C4-2B (cell line): Measurements from ENCODE around the gene SMOC1.

Experiments used
- H3K27ac ChIP-seq: fragments of 450-650 bp; 2 replicates; pipeline ENCODE4 v1.5.1; 2017
- ZFX ChIP-seq: fragments of 450-650 bp; IDR thresholded peaks from 2 replicates; pipeline ENCODE4 v1.6.1; 2017
- TF ChIP-seq, protein P1 (sequence below): fragments of 450-650 bp; conservative IDR thresholded peaks from 2 replicates; pipeline ENCODE4 v1.5.1; 2017; ENCODE audit warnings: mild to moderate bottlenecking

SMOC1 gene

DNA sequence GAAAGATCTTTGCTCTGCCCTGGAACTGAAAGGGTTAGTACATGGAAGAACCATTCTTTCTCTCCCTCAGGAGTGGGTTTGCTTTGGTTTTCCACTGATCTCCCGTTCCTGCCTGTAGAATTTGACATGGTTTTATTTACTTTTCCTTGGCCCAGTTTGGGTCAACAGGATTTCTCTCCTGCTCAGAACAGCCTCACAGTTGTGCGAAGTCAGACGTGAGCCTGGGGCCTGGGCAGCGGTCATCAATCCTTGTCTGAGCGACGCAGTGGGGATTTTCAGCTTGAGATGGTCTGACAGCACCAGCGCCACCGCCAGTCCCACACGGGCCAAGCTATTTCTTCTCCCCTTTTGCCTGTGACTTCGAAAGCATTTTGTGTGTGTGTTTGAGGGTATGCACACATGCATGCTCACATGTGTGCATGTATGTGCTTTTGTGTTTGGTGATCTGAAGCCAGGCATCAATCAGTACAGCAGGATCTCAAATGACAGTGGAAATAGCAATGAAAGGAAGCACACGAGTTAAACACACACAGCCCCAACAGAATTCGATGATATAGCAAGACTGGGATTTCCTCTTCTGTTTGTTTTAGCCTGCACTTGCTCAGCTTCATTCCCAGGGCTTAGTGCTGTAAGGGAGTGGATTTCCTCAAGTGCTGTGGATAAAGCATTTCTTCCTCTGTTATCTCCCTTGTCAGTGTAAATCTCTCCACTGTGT, 58.3 kb downstream of the SMOC1 start:
- no peak overlapping the region for H3K27ac ChIP-seq
- TF ChIP-seq ZFX: no peak
- TF ChIP-seq, protein P1, sequence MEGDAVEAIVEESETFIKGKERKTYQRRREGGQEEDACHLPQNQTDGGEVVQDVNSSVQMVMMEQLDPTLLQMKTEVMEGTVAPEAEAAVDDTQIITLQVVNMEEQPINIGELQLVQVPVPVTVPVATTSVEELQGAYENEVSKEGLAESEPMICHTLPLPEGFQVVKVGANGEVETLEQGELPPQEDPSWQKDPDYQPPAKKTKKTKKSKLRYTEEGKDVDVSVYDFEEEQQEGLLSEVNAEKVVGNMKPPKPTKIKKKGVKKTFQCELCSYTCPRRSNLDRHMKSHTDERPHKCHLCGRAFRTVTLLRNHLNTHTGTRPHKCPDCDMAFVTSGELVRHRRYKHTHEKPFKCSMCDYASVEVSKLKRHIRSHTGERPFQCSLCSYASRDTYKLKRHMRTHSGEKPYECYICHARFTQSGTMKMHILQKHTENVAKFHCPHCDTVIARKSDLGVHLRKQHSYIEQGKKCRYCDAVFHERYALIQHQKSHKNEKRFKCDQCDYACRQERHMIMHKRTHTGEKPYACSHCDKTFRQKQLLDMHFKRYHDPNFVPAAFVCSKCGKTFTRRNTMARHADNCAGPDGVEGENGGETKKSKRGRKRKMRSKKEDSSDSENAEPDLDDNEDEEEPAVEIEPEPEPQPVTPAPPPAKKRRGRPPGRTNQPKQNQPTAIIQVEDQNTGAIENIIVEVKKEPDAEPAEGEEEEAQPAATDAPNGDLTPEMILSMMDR: no peak

DNA sequence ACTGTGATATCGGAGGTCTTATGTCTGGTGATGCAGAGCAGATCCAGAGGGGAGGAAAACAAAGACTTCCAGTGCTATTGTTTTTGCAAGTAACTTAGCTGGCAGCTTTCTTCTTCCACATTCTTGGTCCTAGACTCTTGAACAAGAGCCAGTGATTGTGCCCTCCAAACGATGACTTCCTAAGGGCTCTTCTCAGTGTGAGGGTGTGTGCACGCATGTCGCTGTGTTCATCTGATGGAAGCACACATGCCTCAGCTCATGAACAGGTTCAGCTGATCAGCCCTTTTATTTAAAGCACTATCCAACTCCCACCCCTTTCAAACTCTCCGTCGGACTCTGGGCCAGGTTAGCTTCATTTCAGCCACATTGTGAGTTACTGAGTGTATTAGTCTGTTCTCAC, 59.5 kb downstream of the SMOC1 start:
- TF ChIP-seq, protein P1: no peak
- no peak for TF ChIP-seq ZFX

DNA sequence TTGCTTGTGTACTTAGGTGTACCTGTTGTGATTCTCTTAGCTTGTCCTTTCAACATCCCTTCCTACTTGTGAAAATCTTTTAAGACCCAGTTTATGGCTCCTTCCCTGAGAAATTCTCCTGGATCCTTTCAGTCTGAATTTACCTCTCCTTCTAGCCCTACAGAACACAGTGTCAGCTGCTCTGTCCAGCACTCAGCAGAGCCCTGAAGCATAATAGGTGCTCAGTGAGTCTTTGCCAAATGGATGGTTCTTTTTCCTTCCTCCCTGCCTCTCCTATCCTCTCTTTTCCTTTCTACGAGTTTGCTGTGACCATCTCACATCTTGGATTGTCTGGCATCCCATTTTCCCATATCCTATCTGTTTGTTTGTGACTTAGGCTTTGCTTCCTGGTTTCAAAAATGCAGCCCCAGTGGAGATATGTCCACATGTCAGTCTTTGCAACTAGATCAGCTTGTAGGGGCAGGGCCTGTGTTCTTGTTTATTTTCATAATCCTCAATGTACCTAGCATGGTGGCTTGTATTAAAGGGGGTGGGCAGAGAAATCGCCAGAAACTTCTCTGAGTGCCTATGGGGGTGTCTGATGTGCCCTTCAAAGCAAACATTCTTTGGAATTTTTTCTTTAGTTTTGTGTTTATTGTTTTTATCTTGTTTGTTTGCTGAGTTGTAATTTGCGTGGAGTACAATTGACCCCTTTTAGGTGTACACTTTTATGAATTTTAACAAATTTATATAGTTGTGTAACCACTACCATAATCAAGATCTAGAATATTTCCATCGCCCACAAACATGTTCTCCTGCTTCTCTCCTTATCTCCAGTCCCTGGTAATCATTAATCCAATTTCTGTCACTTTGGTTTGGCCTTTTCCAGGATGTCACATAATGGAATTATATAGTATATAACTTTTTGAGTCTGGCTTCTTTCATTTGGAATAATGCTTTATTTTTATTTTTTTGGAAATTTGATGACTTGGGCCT, 62.8 kb downstream of the SMOC1 start:
- TF ChIP-seq, protein P1: no peak
- TF ChIP-seq ZFX: no peak
- H3K27ac ChIP-seq: no peak overlapping the region

More for the DNA sequence above, 59.5 kb downstream of the SMOC1 start:
- no peak overlapping the region for H3K27ac ChIP-seq

DNA sequence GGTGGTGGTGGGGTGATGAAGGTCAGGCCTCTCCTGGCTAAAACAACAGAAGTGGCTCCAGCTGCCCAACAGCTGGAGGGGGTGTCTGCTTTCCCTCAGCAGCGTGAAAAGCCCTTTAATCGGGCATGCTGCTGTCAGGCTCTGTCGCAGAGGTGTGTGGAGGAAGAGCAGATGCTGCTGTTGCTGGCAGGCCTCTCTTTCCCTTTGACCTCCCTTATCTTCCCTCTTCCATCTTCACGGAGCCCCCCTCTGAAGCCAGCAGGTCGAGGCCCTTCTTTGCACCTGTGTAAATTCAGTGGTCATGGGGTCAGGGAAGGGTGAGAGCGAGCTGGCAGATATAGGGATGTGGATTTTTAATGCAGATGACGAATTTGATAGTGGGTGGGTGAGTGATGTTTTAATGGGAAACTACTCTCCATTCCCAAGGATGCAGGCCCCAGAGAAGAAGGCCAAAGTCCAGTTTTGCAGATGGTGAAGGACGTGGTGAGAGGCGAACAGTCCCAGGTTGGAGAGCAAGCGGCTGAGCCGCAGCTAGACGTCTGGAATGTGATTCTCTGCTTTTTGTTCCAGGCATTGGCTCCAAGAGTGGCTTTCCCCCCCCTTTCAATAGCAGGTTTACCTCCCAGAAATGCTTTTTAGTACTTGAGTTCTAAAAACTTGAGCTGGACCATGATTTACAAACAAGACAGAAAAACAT, 64.0 kb downstream of the SMOC1 start:
- TF ChIP-seq, protein P1: no peak
- TF ChIP-seq ZFX: no peak
- no peak overlapping the region for H3K27ac ChIP-seq

DNA sequence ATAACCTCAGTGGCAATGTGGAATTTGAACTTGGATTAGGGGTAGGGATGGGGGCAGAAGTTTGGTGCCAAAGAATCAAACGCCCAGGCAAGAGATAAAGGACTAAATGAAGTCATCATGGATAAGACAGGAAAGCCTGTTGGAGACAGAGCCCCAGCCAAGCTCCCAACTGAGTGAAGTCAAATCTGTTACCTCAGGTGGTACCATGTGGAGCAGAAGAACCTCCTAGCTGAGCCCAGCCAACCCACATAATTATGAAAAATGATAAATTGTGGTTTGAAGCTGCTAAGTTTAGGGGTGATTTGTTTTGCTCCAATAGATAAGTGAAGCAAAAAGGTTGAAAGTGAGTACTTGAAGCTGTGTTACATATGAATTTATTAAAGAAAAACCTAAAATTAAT, 66.1 kb downstream of the SMOC1 start:
- no peak for TF ChIP-seq ZFX
- TF ChIP-seq, protein P1: no peak
- H3K27ac ChIP-seq: no peak overlapping the region

DNA sequence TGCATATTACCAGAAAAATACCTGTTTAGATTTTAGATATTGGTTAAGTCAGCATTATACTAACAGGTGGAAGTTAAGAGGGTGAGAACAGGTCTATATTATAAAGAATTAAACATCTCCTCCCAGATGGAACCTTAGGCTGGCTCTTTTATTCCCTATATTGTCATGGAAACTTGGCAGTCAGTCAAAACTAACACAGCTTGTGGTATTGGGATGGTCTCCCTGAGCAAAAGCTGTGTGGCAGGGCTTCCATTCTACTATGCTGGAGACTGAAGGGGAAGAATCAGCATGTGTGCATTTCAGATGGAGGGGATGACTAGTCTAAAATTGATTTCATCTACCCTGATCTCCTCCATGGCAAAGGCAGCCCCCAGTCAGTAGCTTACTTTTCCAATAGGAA, 66.7 kb downstream of the SMOC1 start:
- no peak overlapping the region for H3K27ac ChIP-seq
- TF ChIP-seq ZFX: no peak
- TF ChIP-seq, protein P1: no peak

DNA sequence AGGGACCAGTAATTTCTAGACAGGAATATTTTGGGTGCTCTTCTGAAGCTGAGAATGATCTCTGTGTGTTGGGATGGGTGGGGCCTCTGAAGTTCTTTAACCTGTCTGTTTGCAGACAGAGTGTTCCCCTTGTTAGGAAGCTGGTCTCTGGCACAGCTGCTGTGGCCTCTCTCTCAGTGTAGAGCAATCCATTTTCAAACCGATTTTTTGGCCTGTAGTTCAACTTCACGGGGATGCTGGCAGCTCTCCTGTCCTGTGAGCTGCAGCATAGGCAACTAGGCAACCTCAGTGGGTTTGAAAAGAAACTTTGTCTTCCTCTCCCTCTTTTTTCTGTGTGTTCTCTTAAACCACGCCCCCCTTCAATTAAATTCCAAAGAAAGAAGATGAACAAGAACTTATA, 69.1 kb downstream of the SMOC1 start:
- no peak for TF ChIP-seq ZFX
- TF ChIP-seq, protein P1: no peak
- no peak overlapping the region for H3K27ac ChIP-seq
